NCI-H526 treated with DMSO at 0.1 percent for 48 hours (cell line): ENCODE measurements around the gene THOC2.
"Not testable (repeated sequence)": the region's sequence is repeated elsewhere in the genome, so short reads cannot be mapped to it uniquely, and the experiment has no call there.

ENCODE experiments used
- DNase-seq: peaks from one replicate; lab custom pipeline; 2025; lab: John Stamatoyannopoulos, UW

THOC2 gene

GRCh38 chrX:123735137-123735536, 2.3 kb upstream of the THOC2 start:
- DNase-seq: not testable (repeated sequence)

- not testable (repeated sequence) for DNase-seq
Measured at GRCh38 chrX:123734079-123734478, 1.2 kb upstream of the THOC2 start.

- DNase-seq: no peak
Measured at GRCh38 chrX:123731987-123732669, 724 bp downstream of the THOC2 start.

- no peak for DNase-seq
Measured at GRCh38 chrX:123731258-123731986, 1.4 kb downstream of the THOC2 start.

GRCh38 chrX:123728554-123728953, 4.3 kb downstream of the THOC2 start:
- DNase-seq: no peak

- DNase-seq: no peak
Measured at GRCh38 chrX:123728016-123728415, 4.8 kb downstream of the THOC2 start.

- DNase-seq: not testable (repeated sequence)
Measured at GRCh38 chrX:123722193-123722592, 10.7 kb downstream of the THOC2 start.

- no peak for DNase-seq
Measured at GRCh38 chrX:123720486-123720885, 12.4 kb downstream of the THOC2 start.

GRCh38 chrX:123713841-123714240, 19.0 kb downstream of the THOC2 start:
- DNase-seq: no peak

- no peak for DNase-seq
Measured at GRCh38 chrX:123713434-123713833, 19.4 kb downstream of the THOC2 start.

GRCh38 chrX:123711201-123711600, 21.7 kb downstream of the THOC2 start:
- DNase-seq: not testable (repeated sequence)

GRCh38 chrX:123704781-123705180, 28.1 kb downstream of the THOC2 start:
- no peak for DNase-seq

- no peak for DNase-seq
Measured at GRCh38 chrX:123698979-123699520, 33.8 kb downstream of the THOC2 start.

GRCh38 chrX:123696334-123696733, 36.5 kb downstream of the THOC2 start:
- DNase-seq: no peak

- DNase-seq: no peak
Measured at GRCh38 chrX:123695242-123695641, 37.6 kb downstream of the THOC2 start.

GRCh38 chrX:123691776-123692175, 41.1 kb downstream of the THOC2 start:
- no peak for DNase-seq

GRCh38 chrX:123688524-123688923, 44.3 kb downstream of the THOC2 start:
- no peak for DNase-seq

GRCh38 chrX:123685232-123685631, 47.6 kb downstream of the THOC2 start:
- DNase-seq: no peak

GRCh38 chrX:123682186-123682585, 50.7 kb downstream of the THOC2 start:
- DNase-seq: no peak

- DNase-seq: not testable (repeated sequence)
Measured at GRCh38 chrX:123679733-123680460, 53.0 kb downstream of the THOC2 start.

GRCh38 chrX:123675154-123675553, 57.7 kb downstream of the THOC2 start:
- DNase-seq: no peak

GRCh38 chrX:123673813-123674212, 59.0 kb downstream of the THOC2 start:
- DNase-seq: no peak

GRCh38 chrX:123665197-123665596, 67.7 kb downstream of the THOC2 start:
- DNase-seq: no peak
